Colonic mucosa (tissue), 4 donors: Measurements from ENCODE around the gene NUP214. TPM values are rescaled to one million over a fixed set of nuclear protein-coding genes. Genes with fewer than 3 reads are reported as not detected.

Experiments used
- DNase-seq: peaks from one replicate; pipeline ENCODE4 v3.0.0-alpha.2; 2020
- H3K27ac ChIP-seq: fragments of 200-600 bp; one replicate; pipeline ENCODE4 v1.8.0; 2021
- H3K27me3 ChIP-seq: fragments of 200-600 bp; one replicate; pipeline ENCODE4 v1.8.0; 2021
- H3K36me3 ChIP-seq: fragments of 200-600 bp; one replicate; pipeline ENCODE4 v1.8.0; 2021
- H3K4me1 ChIP-seq: fragments of 200-600 bp; one replicate; pipeline ENCODE4 v1.8.0; 2021; ENCODE audit warnings: mild to moderate bottlenecking
- H3K4me3 ChIP-seq: fragments of 200-600 bp; one replicate; pipeline ENCODE4 v1.8.0; 2021
- H3K9ac ChIP-seq, 2 donors: one replicate each; pipeline ENCODE4 v1.7.0; 2013; ENCODE audit warnings: control low read depth in 2 of 2, low read depth in 2 of 2, low read length in 2 of 2
- H3K9me3 ChIP-seq: fragments of 200-600 bp; one replicate; pipeline ENCODE4 v1.8.0; 2021
- CTCF ChIP-seq: fragments of 200-600 bp; IDR thresholded peaks from one replicate; pipeline ENCODE4 v1.8.0; 2022; ENCODE audit warnings: antibody characterized with exemption, mild to moderate bottlenecking
- intact Hi-C: fragments of 100-400 bp; cut with DNase I; formaldehyde crosslinking; loops from one replicate; pipeline ENCODE4 v1.14.1; 2022
- total RNA-seq, 2 donors: library from RNA; stranded (reverse); fragmentation: NEBNext Ultra II Directional in 1 of 2; extraction: Animal tissue kit (Norgen Biotek cat#: 25700) in 1 of 2; gene quantifications; one replicate each; pipeline ENCODE4 v1.2.1, GENCODE V29; 2021
- donor health status: healthy.
- donor health status: DM: no; HTN: no; CAD: no.
- donor health status: DM: no; HTN: no; CAD: no.

The NUP214 gene
- total RNA-seq, 2 donors from 2014 or later: 32.2 to 43.8 TPM

- intact Hi-C loops: no loop called here
- no peaks in the 10 kb centered on the region for H3K9me3 ChIP-seq
- no peak for DNase-seq
- H3K27ac ChIP-seq: no peak overlapping the region
- H3K4me3 ChIP-seq: no peak overlapping the region
- H3K36me3 ChIP-seq: peaks cover under 1% of the 10 kb centered on the region
- H3K4me1 ChIP-seq: no peaks in the 10 kb centered on the region
- TF ChIP-seq CTCF: no peak
- H3K27me3 ChIP-seq: no peaks in the 10 kb centered on the region
- no peak overlapping the region for H3K9ac ChIP-seq
Measured at GRCh38 chr9:131173995-131174394, 48.6 kb downstream of the NUP214 start.

GRCh38 chr9:131174681-131175239, 49.4 kb downstream of the NUP214 start:
- H3K27ac ChIP-seq: no peak overlapping the region
- no peak overlapping the region for H3K9ac ChIP-seq
- intact Hi-C loops: no loop called here
- no peak for TF ChIP-seq CTCF
- H3K27me3 ChIP-seq: no peaks in the 10 kb centered on the region
- H3K36me3 ChIP-seq: peaks cover 3% of the 10 kb centered on the region
- no peaks in the 10 kb centered on the region for H3K9me3 ChIP-seq
- H3K4me1 ChIP-seq: no peaks in the 10 kb centered on the region
- no peak overlapping the region for H3K4me3 ChIP-seq
- no peak for DNase-seq

GRCh38 chr9:131177898-131178297, 52.5 kb downstream of the NUP214 start:
- intact Hi-C loops: loop anchor here (1.0 kb wide), 1 partner anchor 158 kb away; no protein-coding TSS in a partner anchor
- no peaks in the 10 kb centered on the region for H3K4me1 ChIP-seq
- no peak for DNase-seq
- no peak overlapping the region for H3K27ac ChIP-seq
- H3K4me3 ChIP-seq: no peak overlapping the region
- no peaks in the 10 kb centered on the region for H3K9me3 ChIP-seq
- no peak for TF ChIP-seq CTCF
- H3K9ac ChIP-seq: no peak overlapping the region
- H3K36me3 ChIP-seq: peaks cover 3% of the 10 kb centered on the region
- H3K27me3 ChIP-seq: no peaks in the 10 kb centered on the region

- H3K9me3 ChIP-seq: no peaks in the 10 kb centered on the region
- peak; percentile 65 for DNase-seq
- H3K4me3 ChIP-seq: no peak overlapping the region
- H3K4me1 ChIP-seq: no peaks in the 10 kb centered on the region
- H3K9ac ChIP-seq: no peak overlapping the region
- H3K36me3 ChIP-seq: peaks cover 3% of the 10 kb centered on the region
- H3K27me3 ChIP-seq: no peaks in the 10 kb centered on the region
- TF ChIP-seq CTCF: peak; percentile 94
- intact Hi-C loops: loop anchor here (1.0 kb wide), 1 partner anchor 158 kb away; no protein-coding TSS in a partner anchor
- H3K27ac ChIP-seq: no peak overlapping the region
Measured at GRCh38 chr9:131178382-131178781, 53.0 kb downstream of the NUP214 start.

- no peak for DNase-seq
- Histone ChIP-seq H3K4me1 (no peaks in the 10 kb centered on the region), H3K27me3 (no peaks in the 10 kb centered on the region), H3K27ac (no peak overlapping the region), H3K9ac (no peak overlapping the region), H3K4me3 (no peak overlapping the region), H3K9me3 (no peaks in the 10 kb centered on the region), H3K36me3 (peaks cover 3% of the 10 kb centered on the region)
- intact Hi-C loops: loop anchor here (1.0 kb wide), 1 partner anchor 157 kb away; no protein-coding TSS in a partner anchor
- TF ChIP-seq CTCF: no peak
Measured at GRCh38 chr9:131178926-131179325, 53.5 kb downstream of the NUP214 start.
